Mesendoderm (in vitro differentiated cells): ENCODE data around the gene COPS3.
"Not testable (repeated sequence)": the region's sequence is repeated elsewhere in the genome, so short reads cannot be mapped to it uniquely, and the experiment has no call there.

Experiments used
- DNase-seq: peaks from one replicate; pipeline ENCODE4 v3.0.0; 2013
- H2AK5ac ChIP-seq: 2 replicates; pipeline ENCODE4 v1.6.1; 2013; ENCODE audit warnings: low read length, inconsistent platforms
- H2BK120ac ChIP-seq: 2 replicates; pipeline ENCODE4 v1.6.1; 2013; ENCODE audit warnings: low read depth, mild to moderate bottlenecking, low read length, moderate library complexity, mixed read lengths
- H2BK15ac ChIP-seq: replicated peaks from 2 replicates; pipeline ENCODE4 v1.6.1; 2013; ENCODE audit warnings: low read depth, mild to moderate bottlenecking, moderate library complexity
- H2BK5ac ChIP-seq: 2 replicates; pipeline ENCODE4 v1.6.1; 2013; ENCODE audit warnings: low read length, inconsistent platforms
- H3K18ac ChIP-seq: 2 replicates; pipeline ENCODE4 v1.6.1; 2013; ENCODE audit warnings: mild to moderate bottlenecking, low read length, mixed read lengths
- H3K23ac ChIP-seq: one replicate; pipeline ENCODE4 v1.6.1; 2013; ENCODE audit warnings: low read length
- H3K27ac ChIP-seq: 2 replicates; pipeline ENCODE4 v1.5.1; 2013; ENCODE audit warnings: low read depth, mild to moderate bottlenecking, inconsistent platforms, low read length, moderate library complexity
- H3K27me3 ChIP-seq: 2 replicates; pipeline ENCODE4 v1.6.1; 2013; ENCODE audit warnings: low read length, control low read depth, mild to moderate bottlenecking, inconsistent platforms; ENCODE audit not compliant: insufficient read depth, poor library complexity
- H3K36me3 ChIP-seq: 2 replicates; pipeline ENCODE4 v1.6.1; 2013; ENCODE audit warnings: low read length, inconsistent platforms; ENCODE audit not compliant: control insufficient read depth, insufficient read depth
- H3K4ac ChIP-seq: one replicate; pipeline ENCODE4 v1.6.1; 2013; ENCODE audit warnings: low read depth, mild to moderate bottlenecking, low read length, moderate library complexity
- H3K4me1 ChIP-seq: 2 replicates; pipeline ENCODE4 v1.6.1; 2013; ENCODE audit warnings: low read depth, low read length, inconsistent platforms; ENCODE audit not compliant: control insufficient read depth
- H3K4me2 ChIP-seq: 2 replicates; pipeline ENCODE4 v1.6.1; 2013; ENCODE audit warnings: low read length
- H3K4me3 ChIP-seq: 2 replicates; pipeline ENCODE4 v1.5.1; 2013; ENCODE audit warnings: mild to moderate bottlenecking, low read length
- H3K56ac ChIP-seq: one replicate; pipeline ENCODE4 v1.6.1; 2013; ENCODE audit warnings: low read length
- H3K79me1 ChIP-seq: 2 replicates; pipeline ENCODE4 v1.6.1; 2013; ENCODE audit warnings: low read length, inconsistent platforms
- H3K79me2 ChIP-seq: 2 replicates; pipeline ENCODE4 v1.6.1; 2013; ENCODE audit warnings: mild to moderate bottlenecking, low read length; ENCODE audit not compliant: control insufficient read depth, insufficient read depth
- H3K9ac ChIP-seq: 2 replicates; pipeline ENCODE4 v1.6.1; 2013; ENCODE audit warnings: low read length, inconsistent platforms
- H4K5ac ChIP-seq: one replicate; pipeline ENCODE4 v1.6.1; 2013; ENCODE audit warnings: low read length
- H4K8ac ChIP-seq: one replicate; pipeline ENCODE4 v1.6.1; 2013; ENCODE audit warnings: low read depth, mild to moderate bottlenecking, control low read depth, low read length, moderate library complexity
- WGBS: extraction: QIAGEN DNeasy Blood & Tissue Kit; methylation state at CpG from one replicate; pipeline ENCODE4 v1.1.7; 2013; ENCODE audit warnings: low lambda C conversion rate, missing lambda C conversion rate; ENCODE audit not compliant: insufficient coverage; ENCODE audit errors: extremely low coverage; 5-methylcytosine and 5-hydroxymethylcytosine counted together

COPS3 gene

GRCh38 chr17:17304521-17304985 lies 23.5 kb upstream of the COPS3 start:
- H3K4me2 ChIP-seq: no peak overlapping the region
- no peak overlapping the region for H3K56ac ChIP-seq
- no peaks in the 10 kb centered on the region for H3K4me1 ChIP-seq
- no peak overlapping the region for H3K4me3 ChIP-seq
- H2AK5ac ChIP-seq: no peak overlapping the region
- no peaks in the 10 kb centered on the region for H3K27me3 ChIP-seq
- H3K79me1 ChIP-seq: no peaks in the 10 kb centered on the region
- H2BK120ac ChIP-seq: no peak overlapping the region
- H3K18ac ChIP-seq: no peak overlapping the region
- no peak overlapping the region for H4K8ac ChIP-seq
- H3K36me3 ChIP-seq: no peaks in the 10 kb centered on the region
- no peak overlapping the region for H3K4ac ChIP-seq
- H3K79me2 ChIP-seq: no peaks in the 10 kb centered on the region
- no peak overlapping the region for H3K23ac ChIP-seq
- no peak for DNase-seq
- H3K9ac ChIP-seq: no peak overlapping the region
- WGBS: no CpG with 5 or more reads among the region's 2 CpGs
- H3K27ac ChIP-seq: no peak overlapping the region
- no peak overlapping the region for H4K5ac ChIP-seq
- no peak overlapping the region for H2BK5ac ChIP-seq
- no peak overlapping the region for H2BK15ac ChIP-seq

GRCh38 chr17:17303847-17304490 lies 22.9 kb upstream of the COPS3 start:
- H3K4ac ChIP-seq: no peak overlapping the region

GRCh38 chr17:17303010-17303846 lies 22.2 kb upstream of the COPS3 start, which contains the start of gene NT5M:
TSS of gene NT5M (plus strand) at chr17:17303373. CDS start at chr17:17303551, 178 bp downstream.
- Histone ChIP-seq H3K56ac (peak within 1 kb of the TSS; percentile 93), H2BK15ac (no peak within 1 kb of the TSS), H4K8ac (peak within 1 kb of the TSS; percentile 88), H3K18ac (peak within 1 kb of the TSS; percentile 81), H4K5ac (no peak within 1 kb of the TSS), H2BK5ac (no peak within 1 kb of the TSS), H2BK120ac (no peak within 1 kb of the TSS), H3K27ac (no peak within 1 kb of the TSS), H3K23ac (peak within 1 kb of the TSS; percentile 80), H2AK5ac (no peak within 1 kb of the TSS), H3K79me1 (no peaks in the 10 kb centered on the region), H3K4ac (peak within 1 kb of the TSS; percentile 76), H3K4me1 (no peaks in the 10 kb centered on the region), H3K27me3 (no peaks in the 10 kb centered on the region), H3K4me2 (peak within 1 kb of the TSS; percentile 92), H3K4me3 (peak within 1 kb of the TSS; percentile 54), H3K9ac (peak within 1 kb of the TSS; percentile 94), H3K36me3 (no peaks in the 10 kb centered on the region), H3K79me2 (no peaks in the 10 kb centered on the region)
- peak; percentile 69 for DNase-seq
- no CpG with 5 or more reads among the region's 107 CpGs for WGBS

More at GRCh38 chr17:17303847-17304490, 22.9 kb upstream of the COPS3 start:
- H3K9ac ChIP-seq: peak overlapping the region; percentile 81
- no peak overlapping the region for H3K27ac ChIP-seq
- H3K4me1 ChIP-seq: no peaks in the 10 kb centered on the region
- no peak overlapping the region for H4K8ac ChIP-seq
- H3K79me1 ChIP-seq: no peaks in the 10 kb centered on the region
- peak overlapping the region; percentile 81 for H3K18ac ChIP-seq
- H3K4me3 ChIP-seq: peak overlapping the region; percentile 54
- H3K4me2 ChIP-seq: peak overlapping the region; percentile 57
- H2AK5ac ChIP-seq: no peak overlapping the region
- DNase-seq: no peak
- no peak overlapping the region for H2BK5ac ChIP-seq
- H2BK120ac ChIP-seq: no peak overlapping the region
- no peak overlapping the region for H3K23ac ChIP-seq
- no peak overlapping the region for H4K5ac ChIP-seq
- H2BK15ac ChIP-seq: no peak overlapping the region
- H3K56ac ChIP-seq: peak overlapping the region; percentile 92
- no peaks in the 10 kb centered on the region for H3K36me3 ChIP-seq
- no CpG with 5 or more reads among the region's 21 CpGs for WGBS
- no peaks in the 10 kb centered on the region for H3K79me2 ChIP-seq
- no peaks in the 10 kb centered on the region for H3K27me3 ChIP-seq

GRCh38 chr17:17301659-17302058 lies 20.6 kb upstream of the COPS3 start:
- not testable (repeated sequence) for H2AK5ac ChIP-seq, H3K4me2 ChIP-seq, H3K27ac ChIP-seq, H2BK120ac ChIP-seq, H3K4me3 ChIP-seq, H2BK5ac ChIP-seq, H3K36me3 ChIP-seq, H3K4ac ChIP-seq, H3K18ac ChIP-seq, DNase-seq, H3K4me1 ChIP-seq, H2BK15ac ChIP-seq, H3K23ac ChIP-seq, H3K27me3 ChIP-seq, H4K8ac ChIP-seq, H3K79me2 ChIP-seq, H3K79me1 ChIP-seq
- Histone ChIP-seq H4K5ac (peak overlapping the region; percentile 1), H3K56ac (peak overlapping the region; percentile 66), H3K9ac (peak overlapping the region; percentile 40)
- no CpG with 5 or more reads among the region's 11 CpGs for WGBS

GRCh38 chr17:17300624-17301568 lies 19.9 kb upstream of the COPS3 start:
- no peak overlapping the region for H2BK5ac ChIP-seq
- no peak overlapping the region for H3K23ac ChIP-seq
- no peaks in the 10 kb centered on the region for H3K36me3 ChIP-seq
- no peaks in the 10 kb centered on the region for H3K79me2 ChIP-seq
- peak overlapping the region; percentile 48 for H3K27ac ChIP-seq
- DNase-seq: peak; percentile 98
- no peak overlapping the region for H3K18ac ChIP-seq
- H3K9ac ChIP-seq: peak overlapping the region; percentile 85
- peak overlapping the region; percentile 68 for H3K4me3 ChIP-seq
- H2AK5ac ChIP-seq: no peak overlapping the region
- H3K56ac ChIP-seq: peak overlapping the region; percentile 97
- H3K79me1 ChIP-seq: no peaks in the 10 kb centered on the region
- H2BK120ac ChIP-seq: no peak overlapping the region
- no peak overlapping the region for H2BK15ac ChIP-seq
- no peak overlapping the region for H3K4ac ChIP-seq
- peak overlapping the region; percentile 72 for H3K4me2 ChIP-seq
- no peak overlapping the region for H4K8ac ChIP-seq
- H3K4me1 ChIP-seq: no peaks in the 10 kb centered on the region
- H4K5ac ChIP-seq: peak overlapping the region; percentile 1
- H3K27me3 ChIP-seq: no peaks in the 10 kb centered on the region
- WGBS: no CpG with 5 or more reads among the region's 35 CpGs
